Measurements from ENCODE around the gene GAB3. TPM values are rescaled to one million over a fixed set of nuclear protein-coding genes. Genes with fewer than 3 reads are reported as not detected.

Gene GAB3
- total and polyA plus RNA-seq, 9 of the 15 experiments (the other 6 are each of a cell fraction or from before 2014, with no cell fraction given) = 16.1 to 31.4 (median 20.2) TPM

GRCh38 chrX:154719132-154719675 is 31.7 kb downstream of the GAB3 start (continued):
- TF ChIP-seq ZNF318 (IDR thresholded peaks at IDR 0.05; ENCODE audit: borderline replicate concordance in 1 of 2, low read depth in 1 of 2) (0 out of 4 replicates have a peak, but pooled peaks of 1 of the 2 experiments have one; percentile 25), ZNF830 (CRISPR knock-in tag; IDR thresholded peaks at IDR 0.05) (no peak), ATF3 (IDR thresholded peaks at IDR 0.05) (peak; percentile 59; the same call in 1 of the 2 replicates), ATF3 (CRISPR knock-in tag; conservative IDR thresholded peaks at IDR 0.05) (no peak), SMARCA4 (IDR thresholded peaks at IDR 0.05) (peak; percentile 74), NEUROD1 (IDR thresholded peaks at IDR 0.05; ENCODE audit: borderline replicate concordance, low read depth, low read length, partially characterized antibody) (no peak), RBBP5 (IDR thresholded peaks at IDR 0.05; ENCODE audit: borderline replicate concordance, insufficient read depth, low read length, poor library complexity, severe bottlenecking) (peak; percentile 33), SFPQ (IDR thresholded peaks at IDR 0.05; ENCODE audit: low read depth, low read length) (no peak), KAT7 (CRISPR knock-in tag; IDR thresholded peaks at IDR 0.05; ENCODE audit: borderline replicate concordance) (no peak), ARID3B (CRISPR knock-in tag; IDR thresholded peaks at IDR 0.05; ENCODE audit: borderline replicate concordance) (no peak), CBX3 (IDR thresholded peaks at IDR 0.05; ENCODE audit: borderline replicate concordance in 1 of 2, low read length in 2 of 2) (no peak; a peak in 1 of 3 replicates), FOXP1 (CRISPR knock-in tag; IDR thresholded peaks at IDR 0.05) (no peak)

All from K562 (cell line).